GM12873 (cell line): Measurements from ENCODE around the gene APBA3.

ENCODE experiments used
- TF ChIP-seq, protein P1 (sequence below): IDR thresholded peaks from 2 replicates; pipeline ENCODE4 v1.5.1; 2012; ENCODE audit warnings: low read depth, mild to moderate bottlenecking, moderate library complexity, low read length, control low read depth; ENCODE audit not compliant: insufficient read depth; ENCODE audit errors: missing control alignments

The APBA3 gene

GRCh38 chr19:3773814-3774515 lies 12.5 kb upstream of the APBA3 start:
- TF ChIP-seq, protein P1, sequence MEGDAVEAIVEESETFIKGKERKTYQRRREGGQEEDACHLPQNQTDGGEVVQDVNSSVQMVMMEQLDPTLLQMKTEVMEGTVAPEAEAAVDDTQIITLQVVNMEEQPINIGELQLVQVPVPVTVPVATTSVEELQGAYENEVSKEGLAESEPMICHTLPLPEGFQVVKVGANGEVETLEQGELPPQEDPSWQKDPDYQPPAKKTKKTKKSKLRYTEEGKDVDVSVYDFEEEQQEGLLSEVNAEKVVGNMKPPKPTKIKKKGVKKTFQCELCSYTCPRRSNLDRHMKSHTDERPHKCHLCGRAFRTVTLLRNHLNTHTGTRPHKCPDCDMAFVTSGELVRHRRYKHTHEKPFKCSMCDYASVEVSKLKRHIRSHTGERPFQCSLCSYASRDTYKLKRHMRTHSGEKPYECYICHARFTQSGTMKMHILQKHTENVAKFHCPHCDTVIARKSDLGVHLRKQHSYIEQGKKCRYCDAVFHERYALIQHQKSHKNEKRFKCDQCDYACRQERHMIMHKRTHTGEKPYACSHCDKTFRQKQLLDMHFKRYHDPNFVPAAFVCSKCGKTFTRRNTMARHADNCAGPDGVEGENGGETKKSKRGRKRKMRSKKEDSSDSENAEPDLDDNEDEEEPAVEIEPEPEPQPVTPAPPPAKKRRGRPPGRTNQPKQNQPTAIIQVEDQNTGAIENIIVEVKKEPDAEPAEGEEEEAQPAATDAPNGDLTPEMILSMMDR = no peak

DNA sequence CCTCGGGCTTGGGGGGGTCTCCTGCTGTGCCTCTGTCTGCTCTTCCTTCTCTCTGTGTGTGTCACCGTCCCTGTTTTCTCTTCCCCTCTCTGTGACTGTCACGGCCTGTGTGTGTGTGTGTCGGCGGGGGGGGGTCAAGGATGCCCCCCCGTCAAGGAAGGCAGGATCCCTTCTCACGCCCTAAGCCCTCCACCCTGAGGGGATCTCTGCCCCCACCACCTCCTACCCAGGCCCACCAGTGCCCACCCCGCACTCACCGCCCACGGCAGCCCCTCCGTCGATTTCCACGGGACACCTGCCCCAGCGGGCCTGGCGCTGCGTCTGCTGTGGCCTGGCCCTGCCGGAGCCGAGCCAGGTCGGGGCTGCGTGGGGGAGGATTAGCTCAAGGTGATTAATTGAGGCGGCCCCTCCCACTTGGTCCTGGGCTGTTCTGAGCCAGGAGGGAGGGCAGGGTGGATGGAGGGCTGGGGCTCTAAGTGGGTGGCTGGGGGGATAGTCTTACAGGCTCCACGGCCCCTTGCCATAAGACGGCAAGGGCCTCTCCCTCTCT lies 10.5 kb upstream of the APBA3 start, which contains the start of gene RAX2:
Gene RAX2 (minus strand): TSS at position 323 of the 550 bp plus-strand sequence. CDS start 486 bp downstream, outside the sequence.
- TF ChIP-seq, protein P1 = no peak

GRCh38 chr19:3771000-3771905 lies 9.8 kb upstream of the APBA3 start:
- TF ChIP-seq, protein P1 = no peak

DNA sequence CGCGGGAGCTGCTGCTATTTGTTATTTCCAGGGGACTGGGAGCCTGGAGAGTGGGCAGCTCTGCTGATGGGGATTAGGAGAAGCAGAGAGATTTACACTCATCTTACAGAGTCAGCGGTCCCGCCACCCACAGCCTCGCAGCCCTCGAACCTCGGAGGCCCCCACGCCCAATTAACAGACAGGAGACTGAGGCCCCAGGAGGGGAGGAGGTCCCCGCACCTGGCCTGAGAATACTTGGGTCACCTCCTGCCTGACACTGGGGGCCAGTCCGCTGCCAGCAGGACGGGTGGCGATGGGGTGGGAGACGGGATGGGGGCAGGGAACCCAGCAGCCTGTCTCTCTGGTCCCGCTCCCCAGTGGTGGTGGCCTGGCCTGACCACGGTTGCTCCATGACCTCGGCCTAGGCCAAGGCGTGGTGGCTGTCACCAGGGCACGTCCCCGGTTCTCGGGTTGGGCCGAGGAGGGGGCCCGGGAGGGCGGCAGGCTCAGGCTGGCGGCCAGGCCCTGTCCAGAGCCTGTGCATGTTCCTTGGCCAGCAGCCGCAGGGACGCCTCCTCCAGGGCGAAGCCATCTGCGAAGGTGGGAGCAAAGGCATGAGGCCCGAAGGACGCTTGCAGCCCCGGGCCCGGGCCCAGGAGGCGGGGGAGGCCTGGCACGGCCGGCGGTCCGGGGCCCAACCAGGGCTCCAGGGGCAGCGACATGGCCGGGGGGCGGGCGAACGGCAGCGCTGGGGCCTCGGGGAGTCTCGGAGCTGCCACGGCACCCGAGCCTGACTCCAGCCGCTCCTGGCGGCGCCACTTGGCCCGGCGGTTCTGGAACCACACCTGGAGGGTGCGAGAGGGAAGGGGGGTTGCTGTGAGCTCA lies 8.9 kb upstream of the APBA3 start:
- TF ChIP-seq, protein P1 = no peak

- TF ChIP-seq, protein P1 = no peak
Measured at GRCh38 chr19:3769494-3769893, 8.0 kb upstream of the APBA3 start.

DNA sequence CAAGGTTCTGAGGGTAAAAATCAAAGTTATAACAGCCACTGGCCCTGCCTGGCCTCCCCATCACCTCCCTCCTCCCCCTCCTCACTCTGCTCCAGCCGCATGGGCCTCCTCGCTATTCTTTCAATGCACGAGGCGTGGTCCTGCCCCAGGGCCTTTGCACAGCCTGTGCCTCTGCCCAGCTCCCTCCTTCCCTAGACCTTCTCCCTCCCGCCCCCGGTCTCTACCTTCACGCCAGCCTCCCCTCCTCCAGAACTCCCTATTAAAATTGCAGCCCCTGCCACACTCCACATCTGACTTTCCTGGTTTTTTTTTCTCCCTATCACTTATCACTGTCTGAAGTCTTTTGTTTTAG lies 7.2 kb upstream of the APBA3 start:
- TF ChIP-seq, protein P1 = no peak
